IMR-90 (cell line): ENCODE measurements around the gene CTNNA2. TPM values are rescaled to one million over a fixed set of nuclear protein-coding genes. Genes with fewer than 3 reads are reported as not detected.

Experiments used
- ATAC-seq: fragments of 200-7000 bp; cut with Tn5 transposase; 2 replicates; pipeline ENCODE4 v1.9.1; 2020; ENCODE audit warnings: low read depth, mild to moderate bottlenecking, moderate library complexity
- BruUV-seq: library from RNA; stranded (reverse); fragments of 400-500 nt; replicated peaks from 2 replicates; lab custom pipeline; 2021; lab: Mats Ljungman, UMichigan
- CTCF ChIA-PET: fragments of 300-600 bp; formaldehyde crosslinking; extraction: SDS; loops from one replicate; lab custom pipeline; 2021; ENCODE audit warnings: antibody characterized with exemption; lab: Yijun Ruan, JAX
- POLR2A ChIA-PET: fragments of 300-600 bp; sonication (Branson Sonifier 250); formaldehyde crosslinking; loops from one replicate; lab custom pipeline; 2022; ENCODE audit warnings: antibody characterized with exemption; ENCODE audit not compliant: unreplicated experiment; lab: Charles Lee
- DNase-seq: peaks from one replicate; pipeline ENCODE4 v3.0.0; 2013
- H2AFZ ChIP-seq: replicated peaks from 2 replicates; pipeline ENCODE3; 2013; ENCODE audit warnings: low read length, mild to moderate bottlenecking; ENCODE audit not compliant: poor library complexity
- H2AK5ac ChIP-seq: 2 replicates; pipeline ENCODE4 v1.6.1; 2013; ENCODE audit warnings: low read depth, low read length, inconsistent platforms
- H2AK9ac ChIP-seq: replicated peaks from 2 replicates; pipeline ENCODE3; 2013; ENCODE audit warnings: mild to moderate bottlenecking, low read depth, low read length, moderate library complexity; ENCODE audit not compliant: poor library complexity
- H2BK120ac ChIP-seq: 2 replicates; pipeline ENCODE4 v1.6.1; 2013; ENCODE audit warnings: low read depth, low read length, inconsistent platforms
- H2BK15ac ChIP-seq: 3 replicates; pipeline ENCODE4 v1.6.1; 2013; ENCODE audit warnings: low read depth, low read length, inconsistent platforms
- H2BK20ac ChIP-seq: 2 replicates; pipeline ENCODE4 v1.6.1; 2013; ENCODE audit warnings: low read depth, mild to moderate bottlenecking, inconsistent platforms, low read length, moderate library complexity
- H2BK5ac ChIP-seq: 2 replicates; pipeline ENCODE4 v1.6.1; 2013; ENCODE audit warnings: mild to moderate bottlenecking, low read depth, low read length, inconsistent platforms; ENCODE audit not compliant: poor library complexity, severe bottlenecking
- H3K14ac ChIP-seq: replicated peaks from 2 replicates; pipeline ENCODE4 v1.6.1; 2013; ENCODE audit warnings: low read depth, low read length, inconsistent platforms
- H3K18ac ChIP-seq: 2 replicates; pipeline ENCODE4 v1.6.1; 2013; ENCODE audit warnings: low read depth, low read length, control low read depth
- H3K23ac ChIP-seq: 2 replicates; pipeline ENCODE4 v1.6.1; 2013; ENCODE audit warnings: low read depth, low read length, inconsistent platforms
- H3K27ac ChIP-seq: 2 replicates; pipeline ENCODE4 v1.5.1; 2013; ENCODE audit warnings: mild to moderate bottlenecking, control low read depth, low read length; ENCODE audit not compliant: insufficient read depth
- H3K27me3 ChIP-seq: 2 replicates; pipeline ENCODE4 v1.6.1; 2013; ENCODE audit warnings: low read length; ENCODE audit not compliant: control insufficient read depth, insufficient read depth
- H3K36me3 ChIP-seq: 2 replicates; pipeline ENCODE4 v1.6.1; 2013; ENCODE audit warnings: low read length, mixed read lengths; ENCODE audit not compliant: control insufficient read depth, insufficient read depth
- H3K4ac ChIP-seq: 2 replicates; pipeline ENCODE4 v1.6.1; 2013; ENCODE audit warnings: low read depth, low read length, inconsistent platforms
- H3K4me1 ChIP-seq: 2 replicates; pipeline ENCODE4 v1.6.1; 2013; ENCODE audit warnings: low read length, mixed read lengths; ENCODE audit not compliant: control insufficient read depth, insufficient read depth
- H3K4me2 ChIP-seq: 2 replicates; pipeline ENCODE4 v1.6.1; 2013; ENCODE audit warnings: low read depth, mild to moderate bottlenecking, control low read depth, low read length, moderate library complexity
- H3K4me3 ChIP-seq: 2 replicates; pipeline ENCODE4 v1.5.1; 2013; ENCODE audit warnings: low read depth, mild to moderate bottlenecking, control low read depth, low read length, moderate library complexity; ENCODE audit not compliant: insufficient read depth
- H3K56ac ChIP-seq: 2 replicates; pipeline ENCODE4 v1.6.1; 2013; ENCODE audit warnings: low read length, inconsistent platforms; ENCODE audit not compliant: insufficient read depth; ENCODE audit errors: extremely low read depth
- H3K79me1 ChIP-seq, 2 experiments: 2 replicates each; pipeline ENCODE4 v1.6.1; 2013; ENCODE audit warnings: low read length in 2 of 2, inconsistent platforms in 1 of 2, low read depth in 1 of 2
- H3K9ac ChIP-seq: 2 replicates; pipeline ENCODE4 v1.6.1; 2013; ENCODE audit warnings: low read depth, low read length, control low read depth
- H3K9me1 ChIP-seq: 2 replicates; pipeline ENCODE4 v1.6.1; 2013; ENCODE audit warnings: low read length, inconsistent platforms; ENCODE audit not compliant: insufficient read depth
- H3K9me3 ChIP-seq: 2 replicates; pipeline ENCODE4 v1.6.1; 2013; ENCODE audit warnings: low read length; ENCODE audit not compliant: control insufficient read depth, insufficient read depth
- H4K20me1 ChIP-seq: 2 replicates; pipeline ENCODE4 v1.6.1; 2013; ENCODE audit warnings: low read length, inconsistent platforms; ENCODE audit not compliant: insufficient read depth
- H4K5ac ChIP-seq: 2 replicates; pipeline ENCODE4 v1.6.1; 2013; ENCODE audit warnings: mild to moderate bottlenecking, low read depth, low read length, control low read depth
- H4K8ac ChIP-seq, 2 experiments: 2 replicates each; pipeline ENCODE4 v1.6.1; 2013; ENCODE audit warnings: low read depth in 2 of 2, low read length in 2 of 2, control low read depth in 1 of 2, inconsistent platforms in 1 of 2
- H4K91ac ChIP-seq: 2 replicates; pipeline ENCODE4 v1.6.1; 2013; ENCODE audit warnings: low read depth, low read length, inconsistent platforms; ENCODE audit not compliant: insufficient read depth
- BHLHE40 ChIP-seq: fragments of 150-350 bp; IDR thresholded peaks from 2 replicates; pipeline ENCODE4 v1.6.1; 2016; ENCODE audit warnings: mild to moderate bottlenecking, low read depth, low read length
- ELK1 ChIP-seq: fragments of 150-350 bp; IDR thresholded peaks from 2 replicates; pipeline ENCODE4 v1.6.1; 2016; ENCODE audit warnings: low read depth, mild to moderate bottlenecking, low read length, moderate library complexity, borderline replicate concordance
- FOS ChIP-seq: fragments of 150-350 bp; IDR thresholded peaks from 2 replicates; pipeline ENCODE4 v1.6.1; 2016; ENCODE audit warnings: low read depth, low read length
- MAZ ChIP-seq: IDR thresholded peaks from 2 replicates; pipeline ENCODE4 v1.6.1; 2012; ENCODE audit warnings: low read depth, mild to moderate bottlenecking, low read length, improper control_type of control experiment, moderate library complexity, borderline replicate concordance
- MXI1 ChIP-seq: IDR thresholded peaks from 2 replicates; pipeline ENCODE4 v1.6.1; 2012; ENCODE audit warnings: low read depth, mild to moderate bottlenecking, low read length, moderate library complexity, borderline replicate concordance
- NFE2L2 ChIP-seq: fragments of 150-350 bp; IDR thresholded peaks from 2 replicates; pipeline ENCODE4 v1.6.1; 2016; ENCODE audit warnings: low read depth, mild to moderate bottlenecking, low read length
- RFX5 ChIP-seq: IDR thresholded peaks from 2 replicates; pipeline ENCODE4 v1.8.0; 2012; ENCODE audit warnings: low read depth, mild to moderate bottlenecking, low read length, moderate library complexity
- SMC3 ChIP-seq: fragments of 150-350 bp; IDR thresholded peaks from 2 replicates; pipeline ENCODE4 v1.6.1; 2016; ENCODE audit warnings: low read depth, mild to moderate bottlenecking, antibody characterized with exemption, low read length, moderate library complexity
- WGBS, 2 experiments: methylation state at CpG; one replicate each; pipeline versions ENCODE4 v1.1.5 to v1.1.7; 2013; ENCODE audit warnings: missing lambda C conversion rate in 2 of 2; ENCODE audit not compliant: insufficient read length in 1 of 2; ENCODE audit errors: extremely low coverage in 2 of 2; 5-methylcytosine and 5-hydroxymethylcytosine counted together
- dilution Hi-C: fragments of 300-500 bp; cut with HindIII; formaldehyde crosslinking; loops from one replicate; pipeline ENCODE4 v1.14.3; 2018; ENCODE audit warnings: low sequenced_read_pairs; ENCODE audit not compliant: unreplicated experiment
- in situ Hi-C: fragments of 300-500 bp; cut with MboI; formaldehyde crosslinking; loops from 3 replicates; pipeline ENCODE4 v1.14.3; 2019; ENCODE audit warnings: low sequenced_read_pairs, inconsistent platforms, mixed read lengths
- intact Hi-C: fragments of 100-400 bp; cut with micrococcal nuclease; formaldehyde crosslinking; loops from 2 replicates; pipeline ENCODE4 v1.10.0; 2022
- polyA plus RNA-seq, 3 experiments: library from polyadenylated mRNA; depleted of rRNA; stranded (reverse); fragments of >200 nt; gene quantifications; 2 replicates each; pipeline ENCODE4 v1.2.3, GENCODE V29; 2012; ENCODE audit warnings: low replicate concordance in 1 of 3
- total RNA-seq: library from RNA; depleted of rRNA; stranded (reverse); fragments of >200 nt; gene quantifications from 2 replicates; pipeline ENCODE4 v1.2.3, GENCODE V29; 2012
- TF ChIP-seq, protein P1 (sequence below): fragments of 150-350 bp; IDR thresholded peaks from 2 replicates; pipeline ENCODE4 v1.6.1; 2017; ENCODE audit warnings: mild to moderate bottlenecking, antibody characterized with exemption, low read length, low read depth

Gene CTNNA2
- total and polyA plus RNA-seq, 2 of the 4 experiments (the other 2 are of a cell fraction): not detected

DNA sequence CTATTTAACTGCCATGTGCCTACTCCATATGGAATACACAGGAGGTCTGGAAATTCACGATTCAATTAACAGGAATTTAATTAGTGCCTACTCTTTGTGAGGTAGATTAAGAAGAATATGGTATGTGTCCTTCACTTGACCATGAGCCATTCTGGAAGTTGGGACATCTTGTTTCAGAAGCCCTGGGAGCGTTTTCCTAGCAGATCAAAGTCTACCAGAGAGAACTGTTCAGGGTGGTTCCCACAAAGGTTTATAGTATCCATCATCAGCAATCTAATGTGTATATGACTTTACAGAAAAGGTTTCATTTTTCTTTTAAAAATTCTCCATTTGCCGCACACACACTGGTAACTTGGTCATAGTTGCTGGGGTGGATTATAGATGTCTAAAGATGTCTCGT, 632.6 kb downstream of the CTNNA2 start:
- H2AK9ac ChIP-seq: no peak overlapping the region
- H3K4me2 ChIP-seq: no peak overlapping the region
- H4K5ac ChIP-seq: no peak overlapping the region
- H3K4me3 ChIP-seq: no peak overlapping the region
- H3K27ac ChIP-seq: no peak overlapping the region
- H2BK20ac ChIP-seq: no peak overlapping the region
- no peak for TF ChIP-seq BHLHE40
- no peak for TF ChIP-seq NFE2L2
- no peak for TF ChIP-seq SMC3
- TF ChIP-seq FOS: no peak
- no peak for TF ChIP-seq MAZ
- TF ChIP-seq RFX5: no peak
- TF ChIP-seq MXI1: no peak
- TF ChIP-seq ELK1: no peak
- TF ChIP-seq, protein P1, sequence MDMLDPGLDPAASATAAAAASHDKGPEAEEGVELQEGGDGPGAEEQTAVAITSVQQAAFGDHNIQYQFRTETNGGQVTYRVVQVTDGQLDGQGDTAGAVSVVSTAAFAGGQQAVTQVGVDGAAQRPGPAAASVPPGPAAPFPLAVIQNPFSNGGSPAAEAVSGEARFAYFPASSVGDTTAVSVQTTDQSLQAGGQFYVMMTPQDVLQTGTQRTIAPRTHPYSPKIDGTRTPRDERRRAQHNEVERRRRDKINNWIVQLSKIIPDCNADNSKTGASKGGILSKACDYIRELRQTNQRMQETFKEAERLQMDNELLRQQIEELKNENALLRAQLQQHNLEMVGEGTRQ: no peak
- DNase-seq (no peak), ATAC-seq (no peak)
- no peaks in the 10 kb centered on the region for H3K36me3 ChIP-seq
- dilution Hi-C loops (no loop called here), in situ Hi-C loops (no loop called here), intact Hi-C loops (no loop called here)
- H3K79me1 ChIP-seq: no peaks in the 10 kb centered on the region
- H3K18ac ChIP-seq: no peak overlapping the region
- POLR2A ChIA-PET: no interaction called here
- WGBS, 2 experiments: no CpG with 5 or more reads among the region's 4 CpGs
- H3K14ac ChIP-seq: no peak overlapping the region
- H4K91ac ChIP-seq: no peak overlapping the region
- CTCF ChIA-PET: no interaction called here
- no peaks in the 10 kb centered on the region for H4K20me1 ChIP-seq
- H3K23ac ChIP-seq: no peak overlapping the region
- no peak overlapping the region for H3K56ac ChIP-seq
- H2AK5ac ChIP-seq: no peak overlapping the region
- H2AFZ ChIP-seq: no peak overlapping the region
- no peaks in the 10 kb centered on the region for H3K4me1 ChIP-seq
- no peak overlapping the region for H2BK5ac ChIP-seq
- BruUV-seq: no TSS peak
- H4K8ac ChIP-seq: no peak overlapping the region
- H3K9me3 ChIP-seq: no peaks in the 10 kb centered on the region
- H3K4ac ChIP-seq: no peak overlapping the region
- H3K27me3 ChIP-seq: peaks cover 2% of the 10 kb centered on the region; the same call in 1 of the 2 replicates
- H3K9me1 ChIP-seq: no peaks in the 10 kb centered on the region
- H2BK120ac ChIP-seq: no peak overlapping the region
- H2BK15ac ChIP-seq: no peak overlapping the region
- no peak overlapping the region for H3K9ac ChIP-seq
